H1 (cell line): ENCODE results near the gene NDUFS8.

Source experiments
- CEBPB ChIP-seq: IDR thresholded peaks from 2 replicates; pipeline ENCODE4 v1.6.1; 2012; ENCODE audit warnings: low read depth, low read length
- CTBP2 ChIP-seq: IDR thresholded peaks from 2 replicates; pipeline ENCODE4 v1.7.0; 2011; ENCODE audit warnings: borderline replicate concordance, mild to moderate bottlenecking, moderate library complexity, mixed read lengths, low read length; ENCODE audit not compliant: insufficient read depth, insufficient read length
- CTCF ChIP-seq, 3 experiments: IDR thresholded peaks; 1 replicate in 2 of 3; 2 replicates in 1 of 3; pipeline versions ENCODE4 v1.5.1 to v1.6.1; 2011; ENCODE audit warnings: low read length in 3 of 3, mild to moderate bottlenecking in 3 of 3, inconsistent platforms in 2 of 3, low read depth in 1 of 3, moderate library complexity in 1 of 3; ENCODE audit not compliant: insufficient read depth in 1 of 3; ENCODE audit errors: control extremely low read depth in 1 of 3
- EP300 ChIP-seq, 2 experiments: IDR thresholded peaks; 1 replicate in 1 of 2; 2 replicates in 1 of 2; pipeline ENCODE4 v1.6.1; 2011 to 2012; ENCODE audit warnings: low read depth in 2 of 2, low read length in 2 of 2, mild to moderate bottlenecking in 2 of 2, borderline replicate concordance in 1 of 2, inconsistent platforms in 1 of 2, moderate library complexity in 1 of 2
- EZH2 ChIP-seq: fragments of 200-600 bp; sonication (generic); IDR thresholded peaks from 2 replicates; pipeline ENCODE4 v1.7.1; 2012; ENCODE audit warnings: low read depth, mild to moderate bottlenecking, moderate library complexity, low read length, inconsistent platforms; ENCODE audit not compliant: severe bottlenecking
- HDAC6 ChIP-seq: IDR thresholded peaks from one replicate; pipeline ENCODE4 v1.7.1; 2012; ENCODE audit warnings: low read depth, mild to moderate bottlenecking, inconsistent platforms, low read length, moderate library complexity
- KDM1A ChIP-seq: fragments of 200-600, 300-600 bp; sonication (generic); IDR thresholded peaks from 2 replicates; pipeline ENCODE4 v1.7.1; 2016; ENCODE audit warnings: mild to moderate bottlenecking, low read length, borderline replicate concordance
- MAX ChIP-seq: IDR thresholded peaks from 2 replicates; pipeline ENCODE4 v1.6.1; 2012; ENCODE audit warnings: inconsistent platforms
- POLR2A ChIP-seq, 2 experiments: IDR thresholded peaks; 1 replicate in 1 of 2; 2 replicates in 1 of 2; pipeline ENCODE4 v1.6.1; 2011; ENCODE audit warnings: low read depth in 2 of 2, low read length in 2 of 2, mild to moderate bottlenecking in 2 of 2; ENCODE audit errors: control extremely low read depth in 1 of 2
- POLR2AphosphoS5 ChIP-seq: IDR thresholded peaks from 2 replicates; pipeline ENCODE4 v1.6.1; 2011; ENCODE audit warnings: low read depth, low read length
- RFX5 ChIP-seq: IDR thresholded peaks from 2 replicates; pipeline ENCODE4 v1.6.1; 2011; ENCODE audit warnings: low read depth, low read length, improper control_type of control experiment, borderline replicate concordance
- SP2 ChIP-seq: IDR thresholded peaks from 2 replicates; pipeline ENCODE4 v1.6.1; 2012; ENCODE audit warnings: mild to moderate bottlenecking, low read length, inconsistent platforms
- TAF1 ChIP-seq: IDR thresholded peaks from 2 replicates; pipeline ENCODE4 v1.6.1; 2011; ENCODE audit warnings: mild to moderate bottlenecking, low read depth, low read length
- USF2 ChIP-seq: IDR thresholded peaks from 2 replicates; pipeline ENCODE4 v1.6.1; 2011; ENCODE audit warnings: low read length, improper control_type of control experiment

- TF ChIP-seq RFX5: no peak
- TF ChIP-seq POLR2A (IDR thresholded peaks at IDR 0.05; ENCODE audit: control extremely low read depth in 1 of 2, low read depth in 2 of 2, low read length in 2 of 2): no peak
- TF ChIP-seq CTBP2: no peak
- TF ChIP-seq CTCF (IDR thresholded peaks at IDR 0.05; ENCODE audit: control extremely low read depth in 1 of 3, insufficient read depth in 1 of 3, low read depth in 1 of 3, low read length in 3 of 3): no peak
- no peak for TF ChIP-seq EP300 (IDR thresholded peaks at IDR 0.05; ENCODE audit: borderline replicate concordance in 1 of 2, low read depth in 2 of 2, low read length in 2 of 2)
- TF ChIP-seq EZH2: no peak
- no peak for TF ChIP-seq SP2
- no peak for TF ChIP-seq MAX
- no peak for TF ChIP-seq KDM1A
- TF ChIP-seq USF2: no peak
- no peak for TF ChIP-seq HDAC6
- no peak for TF ChIP-seq TAF1
- no peak for TF ChIP-seq CEBPB
- no peak for TF ChIP-seq POLR2AphosphoS5
These were observed 3.2 kb downstream of the NDUFS8 start for GRCh38 chr11:68033708-68034045.
